ENCODE data around the gene MKKS.

MKKS gene

GRCh38 chr20:10376270-10377075 is 57.5 kb downstream of the MKKS start:
- intact Hi-C loops (cut with DNase I): no loop called here
- DNase-seq: no peak

GRCh38 chr20:10375191-10375590 is 58.8 kb downstream of the MKKS start:
- intact Hi-C loops (cut with DNase I): no loop called here
- DNase-seq: no peak

GRCh38 chr20:10374036-10374435 is 60.0 kb downstream of the MKKS start:
- intact Hi-C loops (cut with DNase I): no loop called here
- no peak for DNase-seq

GRCh38 chr20:10371467-10371866 is 62.6 kb downstream of the MKKS start:
- intact Hi-C loops (cut with DNase I): no loop called here
- DNase-seq: no peak

GRCh38 chr20:10370091-10370887 is 63.7 kb downstream of the MKKS start:
- intact Hi-C loops (cut with DNase I): no loop called here
- DNase-seq: no peak

- intact Hi-C loops (cut with DNase I): no loop called here
- DNase-seq: no peak
These were observed 64.3 kb downstream of the MKKS start for GRCh38 chr20:10369723-10370090.

GRCh38 chr20:10368702-10369041 is 65.3 kb downstream of the MKKS start:
- DNase-seq: no peak
- intact Hi-C loops (cut with DNase I): no loop called here

GRCh38 chr20:10367943-10368701 is 65.9 kb downstream of the MKKS start:
- intact Hi-C loops (cut with DNase I): no loop called here
- DNase-seq: no peak

GRCh38 chr20:10367693-10367942 is 66.4 kb downstream of the MKKS start:
- intact Hi-C loops (cut with DNase I): no loop called here
- no peak for DNase-seq

- intact Hi-C loops (cut with DNase I): no loop called here
- DNase-seq: no peak
These were observed 66.9 kb downstream of the MKKS start for GRCh38 chr20:10366898-10367692.

- intact Hi-C loops (cut with DNase I): no loop called here
- no peak for DNase-seq
These were observed 71.3 kb downstream of the MKKS start for GRCh38 chr20:10362674-10363073.

GRCh38 chr20:10360878-10361277 is 73.1 kb downstream of the MKKS start:
- intact Hi-C loops (cut with DNase I): no loop called here
- DNase-seq: no peak

GRCh38 chr20:10359621-10360040 is 74.4 kb downstream of the MKKS start:
- intact Hi-C loops (cut with DNase I): no loop called here
- no peak for DNase-seq

GRCh38 chr20:10357974-10358373 is 76.0 kb downstream of the MKKS start:
- intact Hi-C loops (cut with DNase I): no loop called here

GRCh38 chr20:10357061-10357708 is 76.8 kb downstream of the MKKS start:
- no peak for DNase-seq
- intact Hi-C loops (cut with DNase I): no loop called here

More at GRCh38 chr20:10357974-10358373, 76.0 kb downstream of the MKKS start:
- no peak for DNase-seq

- no peak for DNase-seq
- intact Hi-C loops (cut with DNase I): no loop called here
These were observed 77.4 kb downstream of the MKKS start for GRCh38 chr20:10356628-10357027.

GRCh38 chr20:10352934-10353824 is 80.8 kb downstream of the MKKS start:
- intact Hi-C loops (cut with DNase I): no loop called here
- no peak for DNase-seq

Measured in posterior cingulate gyrus (tissue), 11 donors.